K562 (cell line): ENCODE results near the gene SLC25A11. TPM values are rescaled to one million over a fixed set of nuclear protein-coding genes. Genes with fewer than 3 reads are reported as not detected.

ENCODE experiments used
- CTBP1 ChIP-seq: fragments of 450-650 bp; IDR thresholded peaks from 2 replicates; pipeline ENCODE4 v1.6.1; 2016; ENCODE audit warnings: borderline replicate concordance
- E2F8 ChIP-seq: fragments of 450-650 bp; IDR thresholded peaks from 2 replicates; pipeline ENCODE4 v1.7.1; 2018; ENCODE audit warnings: mild to moderate bottlenecking, low read depth; ENCODE audit not compliant: partially characterized antibody
- HMG20B ChIP-seq: fragments of 250-450 bp; sonication (Bioruptor Pico); IDR thresholded peaks from 2 replicates; pipeline ENCODE4 v1.5.0; 2021; ENCODE audit warnings: mild to moderate bottlenecking
- HOXB6 ChIP-seq: fragments of 250-450 bp; sonication (Bioruptor Pico); IDR thresholded peaks from 2 replicates; pipeline ENCODE4 v1.5.1; 2022; ENCODE audit warnings: mild to moderate bottlenecking, borderline replicate concordance
- JUND ChIP-seq, 2 experiments: IDR thresholded peaks; 2 replicates in 1 of 2; 3 replicates in 1 of 2; pipeline ENCODE4 v1.6.1; 2011; ENCODE audit warnings: borderline replicate concordance in 2 of 2, low read depth in 2 of 2, low read length in 2 of 2, improper control_type of control experiment in 1 of 2, missing biosample characterization in 1 of 2, missing genetic modification characterization in 1 of 2, missing genetic modification reagents in 1 of 2
- KLF6 ChIP-seq: fragments of 250-450 bp; sonication (Bioruptor Pico); IDR thresholded peaks from 2 replicates; pipeline ENCODE4 v1.4.0; 2020; ENCODE audit warnings: mild to moderate bottlenecking, moderate library complexity, borderline replicate concordance
- PHF21A ChIP-seq: fragments of 450-650 bp; IDR thresholded peaks from 2 replicates; pipeline ENCODE4 v1.6.1; 2017; ENCODE audit warnings: low read depth, borderline replicate concordance
- POLR2AphosphoS5 ChIP-seq: IDR thresholded peaks from 2 replicates; pipeline ENCODE4 v1.6.1; 2011; ENCODE audit warnings: mild to moderate bottlenecking, low read depth, low read length, moderate library complexity; ENCODE audit not compliant: control insufficient read depth, insufficient read depth
- PRMT5 ChIP-seq: sonication (generic); formaldehyde crosslinking; IDR thresholded peaks from 2 replicates; pipeline ENCODE4 v1.5.0; 2020; ENCODE audit warnings: missing genetic modification reagents
- RUNX1 ChIP-seq: sonication (generic); IDR thresholded peaks from 2 replicates; pipeline ENCODE4 v1.6.1; 2016; ENCODE audit warnings: antibody characterized with exemption, low read depth
- SMARCE1 ChIP-seq: fragments of 450-650 bp; IDR thresholded peaks from 2 replicates; pipeline ENCODE4 v1.7.1; 2016; ENCODE audit warnings: mild to moderate bottlenecking
- YBX1 ChIP-seq: fragments of 450-650 bp; IDR thresholded peaks from 2 replicates; pipeline ENCODE4 v1.7.1; 2016; ENCODE audit warnings: mild to moderate bottlenecking
- ZNF23 ChIP-seq: fragments of 250-450 bp; sonication (Bioruptor Pico); IDR thresholded peaks from 2 replicates; pipeline ENCODE4 v1.4.0; 2020; ENCODE audit warnings: mild to moderate bottlenecking
- polyA plus RNA-seq, 8 experiments: library from polyadenylated mRNA; depleted of rRNA in 4 of 8; stranded (reverse) in 5 of 8; unstranded in 3 of 8; fragments of >200 nt; fragmentation: Nextera tagmentation in 2 of 8; fragmentation: Illumina TruSeq in 1 of 8; extraction: Ambion mirVana in 2 of 8; extraction: Trizol in 1 of 8; gene quantifications; 2 replicates each; pipeline versions ENCODE4 v1.2.1 to v1.2.3, GENCODE V29; 2011 to 2014; ENCODE audit warnings: inconsistent platforms in 1 of 8, missing spikeins in 1 of 8
- total RNA-seq, 7 experiments: library from RNA; depleted of rRNA in 6 of 7; stranded (reverse); fragments of >200 nt in 6 of 7; fragmentation: Illumina TruSeq in 2 of 7; extraction: Trizol in 2 of 7; gene quantifications; 2 replicates each; pipeline versions ENCODE4 v1.2.1 to v1.2.3, GENCODE V29; 2011 to 2021; ENCODE audit warnings: low replicate concordance in 1 of 7
- TF ChIP-seq, protein P1 (sequence below): fragments of 200-800 bp; sonication (Bioruptor generic); IDR thresholded peaks from 2 replicates; pipeline ENCODE4 v1.6.1; 2016; ENCODE audit warnings: missing genetic modification characterization, missing compliant biosample characterization
- TF ChIP-seq, protein P2 (sequence below): fragments of 150-350 bp; IDR thresholded peaks from 2 replicates; pipeline ENCODE4 v1.6.1; 2014; ENCODE audit warnings: low read depth, mild to moderate bottlenecking, low read length, borderline replicate concordance

SLC25A11 gene
- total and polyA plus RNA-seq, 9 of the 15 experiments (the other 6 are each of a cell fraction or from before 2014, with no cell fraction given) = 3.1 to 56.7 (median 32.9) TPM

GRCh38 chr17:4967539-4968485 lies 28.0 kb upstream of the SLC25A11 start, which contains the start of gene SPAG7 (continued):
- TF ChIP-seq JUND (IDR thresholded peaks at IDR 0.05; ENCODE audit: borderline replicate concordance, low read depth, low read length) (no peak), JUND (tag; IDR thresholded peaks at IDR 0.05; ENCODE audit: borderline replicate concordance, low read depth, low read length) (peak; percentile 23; the same call in 1 of the 3 replicates), HOXB6 (CRISPR knock-in tag) (no peak), KLF6 (CRISPR knock-in tag) (no peak), PRMT5 (CRISPR knock-in tag) (no peak), ZNF23 (CRISPR knock-in tag) (no peak), CTBP1 (peak; percentile 31; the same call in 1 of the 2 replicates), SMARCE1 (no peak), RUNX1 (no peak), POLR2AphosphoS5 (peak; percentile 56; the same call in 1 of the 2 replicates), E2F8 (peak; percentile 53), YBX1 (no peak), HMG20B (no peak), PHF21A (no peak)
- TF ChIP-seq, protein P1, sequence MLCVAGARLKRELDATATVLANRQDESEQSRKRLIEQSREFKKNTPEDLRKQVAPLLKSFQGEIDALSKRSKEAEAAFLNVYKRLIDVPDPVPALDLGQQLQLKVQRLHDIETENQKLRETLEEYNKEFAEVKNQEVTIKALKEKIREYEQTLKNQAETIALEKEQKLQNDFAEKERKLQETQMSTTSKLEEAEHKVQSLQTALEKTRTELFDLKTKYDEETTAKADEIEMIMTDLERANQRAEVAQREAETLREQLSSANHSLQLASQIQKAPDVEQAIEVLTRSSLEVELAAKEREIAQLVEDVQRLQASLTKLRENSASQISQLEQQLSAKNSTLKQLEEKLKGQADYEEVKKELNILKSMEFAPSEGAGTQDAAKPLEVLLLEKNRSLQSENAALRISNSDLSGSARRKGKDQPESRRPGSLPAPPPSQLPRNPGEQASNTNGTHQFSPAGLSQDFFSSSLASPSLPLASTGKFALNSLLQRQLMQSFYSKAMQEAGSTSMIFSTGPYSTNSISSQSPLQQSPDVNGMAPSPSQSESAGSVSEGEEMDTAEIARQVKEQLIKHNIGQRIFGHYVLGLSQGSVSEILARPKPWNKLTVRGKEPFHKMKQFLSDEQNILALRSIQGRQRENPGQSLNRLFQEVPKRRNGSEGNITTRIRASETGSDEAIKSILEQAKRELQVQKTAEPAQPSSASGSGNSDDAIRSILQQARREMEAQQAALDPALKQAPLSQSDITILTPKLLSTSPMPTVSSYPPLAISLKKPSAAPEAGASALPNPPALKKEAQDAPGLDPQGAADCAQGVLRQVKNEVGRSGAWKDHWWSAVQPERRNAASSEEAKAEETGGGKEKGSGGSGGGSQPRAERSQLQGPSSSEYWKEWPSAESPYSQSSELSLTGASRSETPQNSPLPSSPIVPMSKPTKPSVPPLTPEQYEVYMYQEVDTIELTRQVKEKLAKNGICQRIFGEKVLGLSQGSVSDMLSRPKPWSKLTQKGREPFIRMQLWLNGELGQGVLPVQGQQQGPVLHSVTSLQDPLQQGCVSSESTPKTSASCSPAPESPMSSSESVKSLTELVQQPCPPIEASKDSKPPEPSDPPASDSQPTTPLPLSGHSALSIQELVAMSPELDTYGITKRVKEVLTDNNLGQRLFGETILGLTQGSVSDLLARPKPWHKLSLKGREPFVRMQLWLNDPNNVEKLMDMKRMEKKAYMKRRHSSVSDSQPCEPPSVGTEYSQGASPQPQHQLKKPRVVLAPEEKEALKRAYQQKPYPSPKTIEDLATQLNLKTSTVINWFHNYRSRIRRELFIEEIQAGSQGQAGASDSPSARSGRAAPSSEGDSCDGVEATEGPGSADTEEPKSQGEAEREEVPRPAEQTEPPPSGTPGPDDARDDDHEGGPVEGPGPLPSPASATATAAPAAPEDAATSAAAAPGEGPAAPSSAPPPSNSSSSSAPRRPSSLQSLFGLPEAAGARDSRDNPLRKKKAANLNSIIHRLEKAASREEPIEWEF = no peak
- TF ChIP-seq, protein P2, sequence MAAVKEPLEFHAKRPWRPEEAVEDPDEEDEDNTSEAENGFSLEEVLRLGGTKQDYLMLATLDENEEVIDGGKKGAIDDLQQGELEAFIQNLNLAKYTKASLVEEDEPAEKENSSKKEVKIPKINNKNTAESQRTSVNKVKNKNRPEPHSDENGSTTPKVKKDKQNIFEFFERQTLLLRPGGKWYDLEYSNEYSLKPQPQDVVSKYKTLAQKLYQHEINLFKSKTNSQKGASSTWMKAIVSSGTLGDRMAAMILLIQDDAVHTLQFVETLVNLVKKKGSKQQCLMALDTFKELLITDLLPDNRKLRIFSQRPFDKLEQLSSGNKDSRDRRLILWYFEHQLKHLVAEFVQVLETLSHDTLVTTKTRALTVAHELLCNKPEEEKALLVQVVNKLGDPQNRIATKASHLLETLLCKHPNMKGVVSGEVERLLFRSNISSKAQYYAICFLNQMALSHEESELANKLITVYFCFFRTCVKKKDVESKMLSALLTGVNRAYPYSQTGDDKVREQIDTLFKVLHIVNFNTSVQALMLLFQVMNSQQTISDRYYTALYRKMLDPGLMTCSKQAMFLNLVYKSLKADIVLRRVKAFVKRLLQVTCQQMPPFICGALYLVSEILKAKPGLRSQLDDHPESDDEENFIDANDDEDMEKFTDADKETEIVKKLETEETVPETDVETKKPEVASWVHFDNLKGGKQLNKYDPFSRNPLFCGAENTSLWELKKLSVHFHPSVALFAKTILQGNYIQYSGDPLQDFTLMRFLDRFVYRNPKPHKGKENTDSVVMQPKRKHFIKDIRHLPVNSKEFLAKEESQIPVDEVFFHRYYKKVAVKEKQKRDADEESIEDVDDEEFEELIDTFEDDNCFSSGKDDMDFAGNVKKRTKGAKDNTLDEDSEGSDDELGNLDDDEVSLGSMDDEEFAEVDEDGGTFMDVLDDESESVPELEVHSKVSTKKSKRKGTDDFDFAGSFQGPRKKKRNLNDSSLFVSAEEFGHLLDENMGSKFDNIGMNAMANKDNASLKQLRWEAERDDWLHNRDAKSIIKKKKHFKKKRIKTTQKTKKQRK = no peak
